HG03064 (cell line): ENCODE data around the gene SYNDIG1.

ENCODE experiments used
- ATAC-seq: cut with Tn5 transposase; IDR thresholded peaks from one replicate; pipeline ENCODE4 v1.9.1; 2021; ENCODE audit warnings: low read depth; ENCODE audit not compliant: unreplicated experiment

Gene SYNDIG1

GRCh38 chr20:24445510-24446170, 23.8 kb upstream of the SYNDIG1 start:
- no peak for ATAC-seq

GRCh38 chr20:24446811-24447210, 22.6 kb upstream of the SYNDIG1 start:
- ATAC-seq: no peak

GRCh38 chr20:24448170-24448569, 21.3 kb upstream of the SYNDIG1 start:
- ATAC-seq: no peak

GRCh38 chr20:24449026-24449720, 20.3 kb upstream of the SYNDIG1 start:
- no peak for ATAC-seq

- no peak for ATAC-seq
These were observed 19.3 kb upstream of the SYNDIG1 start for GRCh38 chr20:24450177-24450576.

GRCh38 chr20:24450624-24451376, 18.6 kb upstream of the SYNDIG1 start:
- ATAC-seq: no peak

- ATAC-seq: no peak
These were observed 18.0 kb upstream of the SYNDIG1 start for GRCh38 chr20:24451428-24451827.

GRCh38 chr20:24452016-24452415, 17.4 kb upstream of the SYNDIG1 start:
- no peak for ATAC-seq

GRCh38 chr20:24452498-24453127, 16.8 kb upstream of the SYNDIG1 start:
- ATAC-seq: no peak

- ATAC-seq: no peak
These were observed 15.6 kb upstream of the SYNDIG1 start for GRCh38 chr20:24453869-24454268.

GRCh38 chr20:24455081-24455480, 14.3 kb upstream of the SYNDIG1 start:
- ATAC-seq: no peak

GRCh38 chr20:24456398-24456781, 13.0 kb upstream of the SYNDIG1 start:
- no peak for ATAC-seq

GRCh38 chr20:24458436-24458835, 11.0 kb upstream of the SYNDIG1 start:
- ATAC-seq: no peak

- ATAC-seq: no peak
These were observed 9.7 kb upstream of the SYNDIG1 start for GRCh38 chr20:24459733-24460132.

GRCh38 chr20:24460712-24461111, 8.7 kb upstream of the SYNDIG1 start:
- no peak for ATAC-seq

- ATAC-seq: no peak
These were observed 7.6 kb upstream of the SYNDIG1 start for GRCh38 chr20:24461848-24462247.

GRCh38 chr20:24462460-24463010, 6.9 kb upstream of the SYNDIG1 start:
- ATAC-seq: no peak

GRCh38 chr20:24465159-24465558, 4.3 kb upstream of the SYNDIG1 start:
- no peak for ATAC-seq

- ATAC-seq: no peak
These were observed 3.7 kb upstream of the SYNDIG1 start for GRCh38 chr20:24465730-24466129.

- no peak for ATAC-seq
These were observed 871 bp upstream of the SYNDIG1 start for GRCh38 chr20:24468401-24469115.
